ENCODE data around the gene FMNL3.
"Not testable (repeated sequence)": the region's sequence is repeated elsewhere in the genome, so short reads cannot be mapped to it uniquely, and the experiment has no call there.

The FMNL3 gene

GRCh38 chr12:49707128-49707811, at the start of gene FMNL3:
TSS of gene FMNL3 (minus strand) at chr12:49707405. CDS start at chr12:49707180, 225 bp downstream.
- peak; percentile 98 for DNase-seq

GRCh38 chr12:49750996-49751393, 43.8 kb upstream of the FMNL3 start:
- no peak for DNase-seq

- peak; percentile 78 for DNase-seq
These were observed 43.1 kb upstream of the FMNL3 start for GRCh38 chr12:49750027-49750995.

- no peak for DNase-seq
These were observed 41.6 kb upstream of the FMNL3 start for GRCh38 chr12:49748800-49749199.

GRCh38 chr12:49748306-49748705, 41.1 kb upstream of the FMNL3 start:
- no peak for DNase-seq

GRCh38 chr12:49744363-49744885, 37.2 kb upstream of the FMNL3 start:
- DNase-seq: no peak

- peak; percentile 92 for DNase-seq
These were observed 34.8 kb upstream of the FMNL3 start for GRCh38 chr12:49741882-49742620.

- peak; percentile 100 for DNase-seq
These were observed 34.0 kb upstream of the FMNL3 start, which contains the start of gene TMBIM6 for GRCh38 chr12:49740930-49741881. TSS of gene TMBIM6 (plus strand) at chr12:49741557. CDS start at chr12:49752494, 10,937 bp downstream.

GRCh38 chr12:49740277-49740676, 33.1 kb upstream of the FMNL3 start:
- DNase-seq: not testable (repeated sequence)

GRCh38 chr12:49738721-49739120, 31.5 kb upstream of the FMNL3 start:
- DNase-seq: not testable (repeated sequence)

GRCh38 chr12:49734900-49735299, 27.7 kb upstream of the FMNL3 start:
- not testable (repeated sequence) for DNase-seq

- DNase-seq: no peak
These were observed 26.2 kb upstream of the FMNL3 start for GRCh38 chr12:49733219-49734017.

- no peak for DNase-seq
These were observed 23.4 kb upstream of the FMNL3 start for GRCh38 chr12:49730568-49731101.

- DNase-seq: no peak
These were observed 22.8 kb upstream of the FMNL3 start for GRCh38 chr12:49730050-49730449.

GRCh38 chr12:49728446-49728845, 21.2 kb upstream of the FMNL3 start:
- no peak for DNase-seq

- DNase-seq: not testable (repeated sequence)
These were observed 14.2 kb upstream of the FMNL3 start for GRCh38 chr12:49721355-49721754.

GRCh38 chr12:49720214-49720613, 13.0 kb upstream of the FMNL3 start:
- DNase-seq: no peak

- DNase-seq: not testable (repeated sequence)
These were observed 10.6 kb upstream of the FMNL3 start for GRCh38 chr12:49717800-49718199.

GRCh38 chr12:49716553-49716952, 9.3 kb upstream of the FMNL3 start:
- DNase-seq: no peak

- not testable (repeated sequence) for DNase-seq
These were observed 6.7 kb upstream of the FMNL3 start for GRCh38 chr12:49713952-49714351.

Data from stimulated activated CD4-positive, alpha-beta T cell treated with anti-CD3 and anti-CD28 coated beads, Interleukin-1b, Interleukin-23, amount 100 ng/mL, for 48 hours (primary cell).